IMR-90 (cell line): ENCODE data around the gene KIAA0825. TPM values are rescaled to one million over a fixed set of nuclear protein-coding genes. Genes with fewer than 3 reads are reported as not detected.

Experiments used
- ATAC-seq: fragments of 200-7000 bp; cut with Tn5 transposase; 2 replicates; pipeline ENCODE4 v1.9.1; 2020; ENCODE audit warnings: low read depth, mild to moderate bottlenecking, moderate library complexity
- BruUV-seq: library from RNA; stranded (reverse); fragments of 400-500 nt; replicated peaks from 2 replicates; lab custom pipeline; 2021; lab: Mats Ljungman, UMichigan
- CTCF ChIA-PET: fragments of 300-600 bp; formaldehyde crosslinking; extraction: SDS; loops from one replicate; lab custom pipeline; 2021; ENCODE audit warnings: antibody characterized with exemption; lab: Yijun Ruan, JAX
- POLR2A ChIA-PET: fragments of 300-600 bp; sonication (Branson Sonifier 250); formaldehyde crosslinking; loops from one replicate; lab custom pipeline; 2022; ENCODE audit warnings: antibody characterized with exemption; ENCODE audit not compliant: unreplicated experiment; lab: Charles Lee
- DNase-seq: peaks from one replicate; pipeline ENCODE4 v3.0.0; 2013
- H2AFZ ChIP-seq: replicated peaks from 2 replicates; pipeline ENCODE3; 2013; ENCODE audit warnings: low read length, mild to moderate bottlenecking; ENCODE audit not compliant: poor library complexity
- H2AK5ac ChIP-seq: 2 replicates; pipeline ENCODE4 v1.6.1; 2013; ENCODE audit warnings: low read depth, low read length, inconsistent platforms
- H2AK9ac ChIP-seq: replicated peaks from 2 replicates; pipeline ENCODE3; 2013; ENCODE audit warnings: mild to moderate bottlenecking, low read depth, low read length, moderate library complexity; ENCODE audit not compliant: poor library complexity
- H2BK120ac ChIP-seq: 2 replicates; pipeline ENCODE4 v1.6.1; 2013; ENCODE audit warnings: low read depth, low read length, inconsistent platforms
- H2BK15ac ChIP-seq: 3 replicates; pipeline ENCODE4 v1.6.1; 2013; ENCODE audit warnings: low read depth, low read length, inconsistent platforms
- H2BK20ac ChIP-seq: 2 replicates; pipeline ENCODE4 v1.6.1; 2013; ENCODE audit warnings: low read depth, mild to moderate bottlenecking, inconsistent platforms, low read length, moderate library complexity
- H2BK5ac ChIP-seq: 2 replicates; pipeline ENCODE4 v1.6.1; 2013; ENCODE audit warnings: mild to moderate bottlenecking, low read depth, low read length, inconsistent platforms; ENCODE audit not compliant: poor library complexity, severe bottlenecking
- H3K14ac ChIP-seq: replicated peaks from 2 replicates; pipeline ENCODE4 v1.6.1; 2013; ENCODE audit warnings: low read depth, low read length, inconsistent platforms
- H3K18ac ChIP-seq: 2 replicates; pipeline ENCODE4 v1.6.1; 2013; ENCODE audit warnings: low read depth, low read length, control low read depth
- H3K23ac ChIP-seq: 2 replicates; pipeline ENCODE4 v1.6.1; 2013; ENCODE audit warnings: low read depth, low read length, inconsistent platforms
- H3K27ac ChIP-seq: 2 replicates; pipeline ENCODE4 v1.5.1; 2013; ENCODE audit warnings: mild to moderate bottlenecking, control low read depth, low read length; ENCODE audit not compliant: insufficient read depth
- H3K27me3 ChIP-seq: 2 replicates; pipeline ENCODE4 v1.6.1; 2013; ENCODE audit warnings: low read length; ENCODE audit not compliant: control insufficient read depth, insufficient read depth
- H3K36me3 ChIP-seq: 2 replicates; pipeline ENCODE4 v1.6.1; 2013; ENCODE audit warnings: low read length, mixed read lengths; ENCODE audit not compliant: control insufficient read depth, insufficient read depth
- H3K4ac ChIP-seq: 2 replicates; pipeline ENCODE4 v1.6.1; 2013; ENCODE audit warnings: low read depth, low read length, inconsistent platforms
- H3K4me1 ChIP-seq: 2 replicates; pipeline ENCODE4 v1.6.1; 2013; ENCODE audit warnings: low read length, mixed read lengths; ENCODE audit not compliant: control insufficient read depth, insufficient read depth
- H3K4me2 ChIP-seq: 2 replicates; pipeline ENCODE4 v1.6.1; 2013; ENCODE audit warnings: low read depth, mild to moderate bottlenecking, control low read depth, low read length, moderate library complexity
- H3K4me3 ChIP-seq: 2 replicates; pipeline ENCODE4 v1.5.1; 2013; ENCODE audit warnings: low read depth, mild to moderate bottlenecking, control low read depth, low read length, moderate library complexity; ENCODE audit not compliant: insufficient read depth
- H3K56ac ChIP-seq: 2 replicates; pipeline ENCODE4 v1.6.1; 2013; ENCODE audit warnings: low read length, inconsistent platforms; ENCODE audit not compliant: insufficient read depth; ENCODE audit errors: extremely low read depth
- H3K79me1 ChIP-seq, 2 experiments: 2 replicates each; pipeline ENCODE4 v1.6.1; 2013; ENCODE audit warnings: low read length in 2 of 2, inconsistent platforms in 1 of 2, low read depth in 1 of 2
- H3K9ac ChIP-seq: 2 replicates; pipeline ENCODE4 v1.6.1; 2013; ENCODE audit warnings: low read depth, low read length, control low read depth
- H3K9me1 ChIP-seq: 2 replicates; pipeline ENCODE4 v1.6.1; 2013; ENCODE audit warnings: low read length, inconsistent platforms; ENCODE audit not compliant: insufficient read depth
- H3K9me3 ChIP-seq: 2 replicates; pipeline ENCODE4 v1.6.1; 2013; ENCODE audit warnings: low read length; ENCODE audit not compliant: control insufficient read depth, insufficient read depth
- H4K20me1 ChIP-seq: 2 replicates; pipeline ENCODE4 v1.6.1; 2013; ENCODE audit warnings: low read length, inconsistent platforms; ENCODE audit not compliant: insufficient read depth
- H4K5ac ChIP-seq: 2 replicates; pipeline ENCODE4 v1.6.1; 2013; ENCODE audit warnings: mild to moderate bottlenecking, low read depth, low read length, control low read depth
- H4K8ac ChIP-seq, 2 experiments: 2 replicates each; pipeline ENCODE4 v1.6.1; 2013; ENCODE audit warnings: low read depth in 2 of 2, low read length in 2 of 2, control low read depth in 1 of 2, inconsistent platforms in 1 of 2
- H4K91ac ChIP-seq: 2 replicates; pipeline ENCODE4 v1.6.1; 2013; ENCODE audit warnings: low read depth, low read length, inconsistent platforms; ENCODE audit not compliant: insufficient read depth
- RAD21 ChIP-seq: IDR thresholded peaks from 2 replicates; pipeline ENCODE4 v1.6.1; 2012; ENCODE audit warnings: low read length, improper control_type of control experiment
- RFX5 ChIP-seq: IDR thresholded peaks from 2 replicates; pipeline ENCODE4 v1.8.0; 2012; ENCODE audit warnings: low read depth, mild to moderate bottlenecking, low read length, moderate library complexity
- WGBS, 2 experiments: methylation state at CpG; one replicate each; pipeline versions ENCODE4 v1.1.5 to v1.1.7; 2013; ENCODE audit warnings: missing lambda C conversion rate in 2 of 2; ENCODE audit not compliant: insufficient read length in 1 of 2; ENCODE audit errors: extremely low coverage in 2 of 2; 5-methylcytosine and 5-hydroxymethylcytosine counted together
- dilution Hi-C: fragments of 300-500 bp; cut with HindIII; formaldehyde crosslinking; loops from one replicate; pipeline ENCODE4 v1.14.3; 2018; ENCODE audit warnings: low sequenced_read_pairs; ENCODE audit not compliant: unreplicated experiment
- in situ Hi-C: fragments of 300-500 bp; cut with MboI; formaldehyde crosslinking; loops from 3 replicates; pipeline ENCODE4 v1.14.3; 2019; ENCODE audit warnings: low sequenced_read_pairs, inconsistent platforms, mixed read lengths
- intact Hi-C: fragments of 100-400 bp; cut with micrococcal nuclease; formaldehyde crosslinking; loops from 2 replicates; pipeline ENCODE4 v1.10.0; 2022
- polyA plus RNA-seq, 3 experiments: library from polyadenylated mRNA; depleted of rRNA; stranded (reverse); fragments of >200 nt; gene quantifications; 2 replicates each; pipeline ENCODE4 v1.2.3, GENCODE V29; 2012; ENCODE audit warnings: low replicate concordance in 1 of 3
- total RNA-seq: library from RNA; depleted of rRNA; stranded (reverse); fragments of >200 nt; gene quantifications from 2 replicates; pipeline ENCODE4 v1.2.3, GENCODE V29; 2012

KIAA0825 gene
- total and polyA plus RNA-seq, 2 of the 4 experiments (the other 2 are of a cell fraction) = 0.46 to 1.8 TPM

DNA sequence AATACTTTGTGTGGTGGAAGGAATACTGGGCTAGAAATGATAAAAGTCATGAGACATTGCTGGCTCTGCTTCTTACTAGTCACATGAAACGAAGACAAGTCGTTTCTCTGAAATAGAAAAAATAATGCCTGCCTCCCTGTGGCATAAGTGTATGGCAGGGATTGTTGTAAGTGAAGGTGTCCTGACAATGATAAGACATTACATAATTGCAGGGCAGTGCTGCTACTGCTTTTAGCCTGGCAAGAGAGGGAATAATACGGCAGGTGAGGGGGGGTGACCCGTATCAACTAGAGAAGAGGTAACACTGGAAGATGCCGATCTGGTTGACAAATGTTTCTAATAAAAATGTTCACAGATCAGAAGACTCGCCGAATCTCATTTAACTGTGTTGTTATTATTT, 314.3 kb downstream of the KIAA0825 start:
- WGBS, 2 experiments = 100% methylated on average over 2 of the region's 7 CpGs; no CpG with 5 or more reads in 1 of the 2 experiments
- 0 out of 2 replicates have a peak, but pooled peaks cover 2% of the 10 kb centered on the region for H3K4me1 ChIP-seq
- BruUV-seq = no TSS peak
- dilution Hi-C loops (no loop called here), intact Hi-C loops (no loop called here), in situ Hi-C loops (no loop called here)
- H3K36me3 ChIP-seq = no peaks in the 10 kb centered on the region
- CTCF ChIA-PET = no interaction called here
- ATAC-seq (no peak), DNase-seq (no peak)
- no peak overlapping the region for H4K91ac ChIP-seq
- no peaks in the 10 kb centered on the region for H3K9me3 ChIP-seq
- H2BK15ac ChIP-seq = no peak overlapping the region
- H3K27me3 ChIP-seq = no peaks in the 10 kb centered on the region
- POLR2A ChIA-PET = no interaction called here
- H3K27ac ChIP-seq = no peak overlapping the region
- H2BK20ac ChIP-seq = no peak overlapping the region
- H3K56ac ChIP-seq = no peak overlapping the region
- H4K20me1 ChIP-seq = no peaks in the 10 kb centered on the region
- no peak overlapping the region for H3K4ac ChIP-seq
- no peak overlapping the region for H2BK5ac ChIP-seq
- no peak overlapping the region for H3K18ac ChIP-seq
- no peak overlapping the region for H3K4me2 ChIP-seq
- no peak overlapping the region for H3K4me3 ChIP-seq
- no peak overlapping the region for H3K9ac ChIP-seq
- TF ChIP-seq RAD21 = no peak
- TF ChIP-seq RFX5 = no peak
- no peak overlapping the region for H4K5ac ChIP-seq
- no peak overlapping the region for H3K23ac ChIP-seq
- no peak overlapping the region for H2BK120ac ChIP-seq
- no peaks in the 10 kb centered on the region for H3K79me1 ChIP-seq
- H3K14ac ChIP-seq = no peak overlapping the region
- H4K8ac ChIP-seq = no peak overlapping the region
- H2AFZ ChIP-seq = no peak overlapping the region
- H2AK9ac ChIP-seq = no peak overlapping the region
- no peak overlapping the region for H2AK5ac ChIP-seq
- H3K9me1 ChIP-seq = no peaks in the 10 kb centered on the region
